ENCODE data around the gene NDUFS5.
"Not testable (repeated sequence)": the region's sequence is repeated elsewhere in the genome, so short reads cannot be mapped to it uniquely, and the experiment has no call there.

The NDUFS5 gene

DNA sequence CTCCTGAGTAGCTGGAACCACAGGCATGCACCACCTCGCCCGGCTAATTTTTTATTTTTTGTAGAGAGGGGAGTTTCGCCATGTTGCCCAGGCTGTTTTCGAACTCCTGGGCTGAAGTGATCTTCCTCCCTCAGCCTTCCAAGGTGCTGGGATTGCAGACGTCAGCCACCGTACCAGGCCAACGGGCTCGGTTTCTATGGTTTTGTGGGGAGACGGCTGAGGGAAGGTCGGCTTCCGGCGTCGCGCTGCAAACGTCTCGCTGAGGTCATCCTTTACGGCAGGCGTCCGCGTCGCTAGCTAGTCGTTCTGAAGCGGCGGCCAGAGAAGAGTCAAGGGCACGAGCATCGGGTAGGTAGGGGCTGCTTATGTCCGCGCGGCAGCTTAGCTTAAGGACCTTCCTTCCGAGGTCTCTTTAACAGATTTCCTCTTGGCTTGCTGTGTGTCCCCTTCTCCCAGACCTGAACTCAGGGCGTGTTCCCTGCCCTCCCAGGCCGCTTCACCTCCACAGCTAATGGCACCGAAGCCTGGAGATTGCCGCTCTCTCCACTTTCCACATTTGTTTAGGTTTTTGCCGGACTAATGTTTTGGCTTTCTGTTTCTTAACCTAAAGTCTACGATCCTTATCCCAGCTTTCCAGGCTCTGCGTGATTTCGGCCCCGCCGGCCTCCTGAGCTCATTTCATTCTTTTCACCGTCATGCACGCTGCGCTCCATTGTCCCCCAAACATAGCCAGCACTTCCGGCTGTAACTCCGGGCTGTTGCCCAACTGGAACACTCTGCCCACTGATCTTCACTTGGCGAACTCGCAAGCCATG is at the start of gene NDUFS5:
Gene NDUFS5, plus strand, starts transcription at position 300 of the 815 bp plus-strand sequence. CDS start 2,375 bp downstream, outside the sequence.
- H3K4me1 Mint-ChIP-seq (ENCODE audit: low read depth): peaks cover 38% of the 10 kb centered on the region
- peak within 1 kb of the TSS; percentile 97 for H3K27ac Mint-ChIP-seq
- H3K27me3 Mint-ChIP-seq: no peaks in the 10 kb centered on the region
- peaks cover 21% of the 10 kb centered on the region for H3K36me3 Mint-ChIP-seq (ENCODE audit: low read depth)
- H3K4me3 Mint-ChIP-seq: peak within 1 kb of the TSS; percentile 99
- H3K9me3 Mint-ChIP-seq: no peaks in the 10 kb centered on the region

DNA sequence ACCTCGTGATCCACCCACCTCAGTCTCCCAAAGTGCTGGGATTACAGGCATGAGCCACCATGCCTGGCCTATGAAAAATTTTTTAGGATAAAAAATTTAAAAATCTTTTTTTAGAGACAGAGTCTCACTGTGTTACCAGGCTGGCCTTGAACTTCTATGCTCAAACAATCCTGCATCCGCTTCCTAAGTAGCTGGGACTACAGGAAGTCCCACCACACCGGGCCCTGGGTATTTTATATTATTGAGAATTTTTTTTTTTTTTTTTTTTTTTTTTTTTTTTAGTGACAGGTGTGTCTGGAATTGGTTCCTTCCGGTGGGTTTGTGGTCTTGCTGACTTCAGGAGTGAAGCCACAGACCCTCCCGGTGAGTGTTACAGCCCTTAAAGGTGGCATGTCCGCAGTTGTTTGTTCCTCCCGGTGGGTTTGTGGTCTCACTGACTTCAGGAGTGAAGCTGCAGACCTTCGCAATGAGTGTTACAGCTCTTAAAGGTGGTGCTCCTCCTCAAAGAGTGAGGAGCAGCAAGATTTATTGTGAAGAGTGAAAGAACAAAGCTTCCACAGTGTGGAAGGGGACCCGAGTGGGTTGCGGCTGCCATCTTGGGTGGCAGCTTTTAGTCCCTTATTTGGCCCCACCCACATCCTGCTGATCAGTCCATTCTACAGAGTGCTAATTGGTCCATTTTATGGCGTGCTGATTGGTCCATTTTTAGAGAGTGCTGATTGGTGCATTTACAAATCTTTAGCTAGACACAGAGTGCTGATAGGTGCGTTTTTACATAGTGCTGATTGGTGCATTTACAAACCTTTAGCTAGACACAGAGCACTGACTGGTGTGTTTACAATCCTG is 48.5 kb upstream of the NDUFS5 start:
- H3K36me3 Mint-ChIP-seq (ENCODE audit: low read depth); H3K9me3 Mint-ChIP-seq; H3K4me1 Mint-ChIP-seq (ENCODE audit: low read depth); H3K27me3 Mint-ChIP-seq: not testable (repeated sequence)
- peak overlapping the region; percentile 74 for H3K27ac Mint-ChIP-seq
- H3K4me3 Mint-ChIP-seq: peak overlapping the region; percentile 61

DNA sequence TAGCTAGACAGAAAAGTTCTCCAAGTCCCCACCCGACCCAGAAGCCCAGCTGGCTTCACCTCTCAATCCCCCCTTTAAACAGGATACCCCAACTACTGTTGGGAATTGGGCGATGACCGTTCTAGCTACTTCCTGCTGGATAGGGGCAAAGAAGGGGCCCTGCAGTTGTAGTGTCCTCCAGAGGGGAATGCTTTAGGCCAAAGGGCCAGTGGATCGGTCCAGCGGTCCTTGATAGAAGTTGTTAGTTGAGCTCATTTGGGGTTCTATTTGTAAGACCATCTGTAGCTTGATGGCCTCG is 48.0 kb upstream of the NDUFS5 start:
- not testable (repeated sequence) for H3K4me1 Mint-ChIP-seq (ENCODE audit: low read depth); H3K9me3 Mint-ChIP-seq; H3K27ac Mint-ChIP-seq; H3K36me3 Mint-ChIP-seq (ENCODE audit: low read depth); H3K4me3 Mint-ChIP-seq; H3K27me3 Mint-ChIP-seq

DNA sequence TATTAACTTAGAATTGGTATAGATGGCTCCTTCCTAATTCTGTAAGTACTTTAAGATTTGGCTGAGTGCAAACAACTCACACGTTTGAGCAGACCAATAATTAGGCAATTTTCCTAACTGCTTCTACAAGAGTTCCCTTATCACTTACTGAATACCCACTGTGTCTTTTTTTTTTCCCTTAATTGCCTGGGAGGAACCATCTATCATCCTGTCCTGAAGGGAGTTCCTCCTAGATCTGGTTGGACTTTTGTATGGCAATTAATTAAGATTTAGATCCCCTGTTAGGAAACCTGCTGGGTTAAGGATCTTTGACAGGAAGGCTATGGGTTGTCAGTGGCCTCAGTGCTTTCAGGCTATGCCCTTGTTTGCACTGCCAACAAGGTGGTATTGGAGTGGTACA is 46.8 kb upstream of the NDUFS5 start:
- H3K4me3 Mint-ChIP-seq; H3K4me1 Mint-ChIP-seq (ENCODE audit: low read depth); H3K27ac Mint-ChIP-seq; H3K9me3 Mint-ChIP-seq; H3K27me3 Mint-ChIP-seq; H3K36me3 Mint-ChIP-seq (ENCODE audit: low read depth): not testable (repeated sequence)

DNA sequence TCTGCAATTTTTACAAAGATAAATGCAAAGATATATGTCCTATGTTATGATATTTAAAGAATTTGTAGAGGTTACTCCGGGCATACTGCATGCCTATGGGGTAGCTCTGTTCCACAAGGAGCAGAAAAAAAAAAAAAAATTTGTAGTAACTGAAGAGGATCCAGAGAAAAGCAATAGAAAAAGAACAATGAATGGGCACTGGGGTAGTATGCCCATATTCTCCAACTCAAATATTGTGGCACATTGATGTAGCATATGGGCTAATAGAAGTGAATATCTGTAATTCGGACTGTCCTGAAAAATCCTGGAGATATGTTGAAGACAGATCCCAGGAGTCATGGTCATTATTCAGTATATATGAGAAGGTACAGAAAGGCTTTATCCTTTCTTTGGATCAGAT is 36.2 kb upstream of the NDUFS5 start:
- H3K27ac Mint-ChIP-seq: peak overlapping the region; percentile 82
- H3K9me3 Mint-ChIP-seq: no peaks in the 10 kb centered on the region
- H3K27me3 Mint-ChIP-seq: no peaks in the 10 kb centered on the region
- H3K36me3 Mint-ChIP-seq (ENCODE audit: low read depth): peaks cover 24% of the 10 kb centered on the region
- peak overlapping the region; percentile 79 for H3K4me3 Mint-ChIP-seq
- peaks cover 43% of the 10 kb centered on the region for H3K4me1 Mint-ChIP-seq (ENCODE audit: low read depth)

DNA sequence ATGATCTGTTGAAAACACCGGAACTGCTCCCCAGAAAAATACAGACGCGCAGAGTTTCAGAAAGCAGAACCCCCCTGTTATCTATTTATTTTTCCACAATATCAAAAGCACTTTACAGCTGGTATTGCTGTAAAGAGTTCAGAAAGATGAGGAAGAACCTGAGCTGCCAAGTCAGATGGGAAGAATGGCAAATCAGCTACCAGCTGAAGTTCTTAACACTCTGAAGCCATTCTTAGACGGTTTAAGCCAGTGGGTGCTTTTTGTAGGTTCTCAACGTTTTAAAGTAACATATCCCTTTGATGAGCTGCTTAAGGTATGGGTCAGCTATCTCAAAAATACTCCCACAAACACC is 35.8 kb upstream of the NDUFS5 start:
- Mint-ChIP-seq H3K27ac (peak overlapping the region; percentile 82), H3K27me3 (no peaks in the 10 kb centered on the region), H3K4me3 (peak overlapping the region; percentile 79), H3K9me3 (no peaks in the 10 kb centered on the region), H3K36me3 (ENCODE audit: low read depth) (peaks cover 27% of the 10 kb centered on the region), H3K4me1 (ENCODE audit: low read depth) (peaks cover 47% of the 10 kb centered on the region)

DNA sequence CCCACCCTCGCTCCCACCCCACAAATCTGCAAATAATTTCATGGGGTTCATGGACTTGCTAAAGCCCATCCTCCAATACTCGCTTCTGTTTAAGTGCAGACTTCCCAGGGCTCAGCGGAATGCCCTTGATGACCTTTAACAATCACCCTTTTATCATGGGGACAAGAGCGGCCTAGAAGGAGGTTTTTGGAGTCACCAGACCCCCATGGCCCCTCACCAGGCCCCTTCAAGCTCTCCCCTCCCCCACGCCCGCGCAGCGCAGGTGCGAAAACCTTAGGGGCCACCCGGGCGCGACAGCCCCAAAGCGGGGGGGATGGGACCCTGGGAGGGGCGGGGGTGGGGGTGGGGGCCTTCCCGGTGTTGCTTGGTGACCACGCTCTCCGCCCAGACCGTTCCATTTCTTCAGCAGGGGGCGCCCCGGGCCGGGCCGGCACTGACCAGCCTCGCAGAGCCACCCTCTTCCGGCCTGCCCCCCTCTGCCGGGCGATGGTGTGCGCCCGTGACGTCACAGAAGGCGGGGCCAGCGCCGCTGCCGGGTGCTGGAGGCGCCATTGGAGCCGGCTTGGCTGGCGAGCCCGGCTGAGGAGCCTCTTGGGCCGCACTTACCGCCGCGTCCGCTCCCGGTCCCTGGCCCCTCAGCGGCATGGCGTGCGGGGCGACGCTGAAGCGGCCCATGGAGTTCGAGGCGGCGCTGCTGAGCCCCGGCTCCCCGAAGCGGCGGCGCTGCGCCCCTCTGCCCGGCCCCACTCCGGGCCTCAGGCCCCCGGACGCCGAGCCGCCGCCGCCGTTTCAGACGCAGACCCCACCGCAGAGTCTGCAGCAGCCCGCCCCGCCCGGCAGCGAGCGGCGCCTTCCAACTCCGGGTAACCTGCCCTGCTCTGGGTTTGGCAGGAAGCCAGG is 35.2 kb upstream of the NDUFS5 start, which contains the start of gene AKIRIN1:
Gene AKIRIN1, plus strand, starts transcription at position 539 of the 900 bp plus-strand sequence. Its CDS starts 105 bp downstream, at position 644.
- Mint-ChIP-seq H3K27me3 (no peaks in the 10 kb centered on the region), H3K4me3 (peak within 1 kb of the TSS; percentile 96), H3K36me3 (ENCODE audit: low read depth) (peaks cover 30% of the 10 kb centered on the region), H3K27ac (peak within 1 kb of the TSS; percentile 91), H3K9me3 (no peaks in the 10 kb centered on the region), H3K4me1 (ENCODE audit: low read depth) (peaks cover 53% of the 10 kb centered on the region)

DNA sequence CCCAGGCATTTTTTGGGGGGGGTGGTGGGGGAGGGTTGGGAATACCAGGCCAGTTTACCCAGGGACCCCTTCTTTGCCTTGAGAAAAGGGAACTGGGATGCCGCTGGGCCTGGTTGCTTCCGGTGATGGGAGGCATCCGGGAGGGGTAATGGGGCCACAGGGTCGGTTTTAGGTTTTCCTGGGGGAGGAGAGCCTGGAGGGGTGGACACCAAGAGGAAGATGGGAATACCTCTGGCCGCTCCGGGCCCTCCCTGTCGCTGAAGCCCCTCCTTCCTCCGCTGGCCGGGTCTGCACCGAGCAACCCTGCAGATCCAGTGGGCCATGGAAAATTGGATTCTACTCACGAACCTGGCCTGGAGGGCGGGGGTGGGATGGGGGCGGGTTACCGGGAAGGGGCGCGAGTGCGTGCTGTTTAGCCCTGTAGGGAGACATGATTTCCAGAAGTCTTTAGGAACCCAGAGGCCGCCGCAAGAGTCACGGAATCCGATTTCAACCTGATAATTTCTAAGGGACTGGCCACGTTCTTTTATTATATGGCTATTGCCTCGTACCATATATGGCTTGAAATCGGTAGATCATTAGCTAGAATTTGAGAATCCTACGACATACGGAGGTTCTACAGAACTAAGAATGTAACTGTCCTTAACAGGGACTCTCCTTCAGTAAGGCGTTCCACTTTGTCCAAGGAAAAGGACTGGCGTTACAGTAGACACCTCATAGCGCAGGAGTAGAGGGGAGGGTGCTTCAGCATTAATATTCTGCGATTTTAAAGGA is 34.3 kb upstream of the NDUFS5 start:
- Mint-ChIP-seq H3K9me3 (no peaks in the 10 kb centered on the region), H3K4me3 (peak overlapping the region; percentile 96), H3K36me3 (ENCODE audit: low read depth) (peaks cover 30% of the 10 kb centered on the region), H3K4me1 (ENCODE audit: low read depth) (peaks cover 56% of the 10 kb centered on the region), H3K27me3 (no peaks in the 10 kb centered on the region), H3K27ac (peak overlapping the region; percentile 91)

DNA sequence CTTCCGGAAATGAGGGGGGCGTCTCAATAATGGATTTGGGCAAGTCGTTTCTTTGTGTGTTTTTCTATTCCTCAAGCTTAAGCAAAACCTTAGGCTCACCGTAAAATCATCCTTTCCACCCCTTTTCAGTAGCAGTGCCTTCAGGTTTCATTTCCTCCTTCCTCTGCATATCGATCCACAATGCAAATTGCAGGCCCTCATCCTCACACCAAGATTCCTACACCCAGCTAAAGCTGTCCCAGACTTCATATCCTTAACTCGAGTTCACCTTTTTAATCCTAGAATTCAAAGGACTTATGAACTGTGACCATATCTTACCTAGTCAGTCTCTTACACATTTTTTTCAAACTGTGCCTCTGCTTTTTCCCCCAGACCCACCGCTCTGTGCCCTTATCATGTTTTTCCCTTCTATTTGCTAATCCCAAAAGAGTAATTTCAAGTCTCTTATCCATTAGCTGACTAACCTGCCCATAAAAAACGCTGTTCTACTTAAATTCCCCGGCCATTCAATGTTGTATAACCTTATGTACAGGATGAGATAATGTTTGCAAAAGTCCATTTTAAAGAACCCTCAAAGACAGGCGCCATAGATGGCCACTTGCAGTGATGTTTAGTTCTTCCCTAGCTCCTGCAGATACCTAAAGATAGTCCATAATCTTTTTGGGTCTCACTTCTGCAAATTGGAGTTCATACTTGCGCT is 33.6 kb upstream of the NDUFS5 start:
- peak overlapping the region; percentile 96 for H3K4me3 Mint-ChIP-seq
- no peaks in the 10 kb centered on the region for H3K27me3 Mint-ChIP-seq
- peaks cover 63% of the 10 kb centered on the region for H3K4me1 Mint-ChIP-seq (ENCODE audit: low read depth)
- H3K9me3 Mint-ChIP-seq: no peaks in the 10 kb centered on the region
- peaks cover 30% of the 10 kb centered on the region for H3K36me3 Mint-ChIP-seq (ENCODE audit: low read depth)
- H3K27ac Mint-ChIP-seq: peak overlapping the region; percentile 91

DNA sequence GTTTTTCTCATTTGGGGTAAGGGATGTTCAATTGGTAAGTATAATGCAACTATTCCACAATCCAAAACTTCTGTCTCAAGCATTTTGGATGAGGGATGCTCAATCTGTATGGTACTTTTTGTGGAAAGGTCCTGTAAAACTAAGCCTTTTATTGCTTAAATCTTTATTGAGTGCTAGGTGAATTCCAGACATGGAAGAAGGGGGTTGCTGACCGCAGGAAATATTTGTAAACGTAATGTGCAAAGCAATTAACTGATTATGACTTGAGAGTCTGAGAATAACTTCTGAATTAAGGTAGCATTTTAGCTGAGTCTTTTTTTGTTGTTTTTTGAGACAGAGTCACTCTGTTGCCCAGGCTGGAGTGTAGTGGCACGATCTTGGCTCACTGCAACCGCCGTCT is 32.0 kb upstream of the NDUFS5 start:
- H3K9me3 Mint-ChIP-seq: no peaks in the 10 kb centered on the region
- H3K27me3 Mint-ChIP-seq: no peaks in the 10 kb centered on the region
- peaks cover 72% of the 10 kb centered on the region for H3K4me1 Mint-ChIP-seq (ENCODE audit: low read depth)
- H3K27ac Mint-ChIP-seq: peak overlapping the region; percentile 6
- peaks cover 44% of the 10 kb centered on the region for H3K36me3 Mint-ChIP-seq (ENCODE audit: low read depth)
- H3K4me3 Mint-ChIP-seq: peak overlapping the region; percentile 21

DNA sequence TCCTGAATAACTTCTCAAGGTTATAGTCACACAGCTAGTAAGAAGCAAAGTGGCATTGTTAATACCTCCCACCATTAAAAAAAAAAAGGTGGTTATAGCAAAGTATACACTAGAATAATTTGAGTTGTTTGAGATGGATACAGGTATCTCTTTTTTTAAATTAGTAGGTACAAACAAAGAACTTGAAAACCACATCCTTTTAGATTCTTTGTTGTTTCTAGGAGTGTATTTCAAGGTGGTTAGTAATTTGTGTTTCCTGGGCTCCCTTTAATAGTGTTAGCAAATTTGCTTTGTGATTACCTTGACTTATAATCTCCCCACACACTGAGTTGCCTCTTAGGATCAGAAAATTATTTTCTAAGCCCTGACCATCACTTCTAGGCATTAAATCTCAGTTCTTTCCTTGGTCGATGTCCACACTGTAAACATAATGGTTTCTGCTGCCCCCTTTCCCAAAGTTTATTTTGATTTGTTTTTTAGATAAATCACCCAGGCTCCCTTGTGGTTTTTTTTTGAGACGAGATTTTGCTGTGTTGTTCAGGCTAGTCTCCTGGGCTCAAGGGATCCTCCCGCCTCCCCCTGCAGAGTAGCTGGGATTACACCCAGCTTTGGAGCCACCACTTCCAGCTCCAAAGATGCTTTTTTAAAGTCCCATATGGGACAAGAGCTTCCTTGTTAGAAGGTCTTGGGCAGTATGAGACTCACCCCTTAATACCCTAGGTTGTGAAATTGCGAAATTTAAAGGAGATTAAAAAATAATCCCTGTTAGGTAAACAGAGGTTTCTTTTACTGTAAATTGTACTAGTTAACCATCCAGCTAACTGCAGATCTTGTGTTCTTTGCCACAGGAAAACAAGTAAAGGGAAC is 28.9 kb upstream of the NDUFS5 start:
- Mint-ChIP-seq H3K27ac (peak overlapping the region; percentile 36), H3K4me1 (ENCODE audit: low read depth) (peaks cover 65% of the 10 kb centered on the region), H3K9me3 (no peaks in the 10 kb centered on the region)

DNA sequence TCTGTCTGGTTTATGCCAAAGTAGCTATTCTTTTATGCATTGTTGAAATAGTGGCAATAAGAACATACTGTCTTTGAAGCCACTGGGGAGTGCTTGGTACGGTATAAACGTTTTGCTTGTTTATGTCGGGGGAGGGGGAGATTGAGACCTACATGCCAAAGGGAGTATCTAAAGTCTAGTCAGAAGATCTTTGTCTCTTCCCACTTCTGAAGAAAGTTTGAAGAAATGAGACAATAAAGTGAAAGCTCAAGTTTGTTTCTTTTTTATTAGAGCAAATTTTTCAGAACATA is 28.3 kb upstream of the NDUFS5 start:
- Mint-ChIP-seq H3K4me1 (ENCODE audit: low read depth) (peaks cover 65% of the 10 kb centered on the region), H3K27me3 (no peaks in the 10 kb centered on the region), H3K36me3 (ENCODE audit: low read depth) (peaks cover 59% of the 10 kb centered on the region), H3K27ac (peak overlapping the region; percentile 36), H3K9me3 (no peaks in the 10 kb centered on the region), H3K4me3 (no peak overlapping the region)

More for the DNA sequence above, 28.9 kb upstream of the NDUFS5 start:
- H3K36me3 Mint-ChIP-seq (ENCODE audit: low read depth): peaks cover 59% of the 10 kb centered on the region
- H3K27me3 Mint-ChIP-seq: no peaks in the 10 kb centered on the region
- no peak overlapping the region for H3K4me3 Mint-ChIP-seq

All from stimulated activated naive CD8-positive, alpha-beta T cell treated with anti-CD3 and anti-CD28 coated beads, Interleukin-15, Interleukin-2, amounts not matched to agents 100 ng/mL and 50 ng/mL, for 24 hours (primary cell).